GM23338 (cell line): ENCODE data around the gene SNX17. TPM values are rescaled to one million over a fixed set of nuclear protein-coding genes. Genes with fewer than 3 reads are reported as not detected.

Experiments
- ATAC-seq: fragments of 200-7000 bp; cut with Tn5 transposase; 3 replicates; pipeline ENCODE4 v1.9.1; 2020
- DNase-seq: peaks from one replicate; pipeline ENCODE4 v3.0.0-alpha.2; 2015; ENCODE audit warnings: low spot score
- H2AFZ ChIP-seq: fragments of 200-600 bp; sonication (generic); 2 replicates; pipeline ENCODE4 v1.8.0; 2016; ENCODE audit warnings: antibody characterized with exemption, mild to moderate bottlenecking, moderate library complexity
- H3F3A ChIP-seq: fragments of 200-600 bp; sonication (generic); replicated peaks from 2 replicates; pipeline ENCODE4 v1.8.0; 2017; ENCODE audit warnings: antibody characterized with exemption, mixed run types, low read depth
- H3K27ac ChIP-seq: fragments of 200-600 bp; sonication (generic); 2 replicates; pipeline ENCODE4 v1.6.1; 2016; ENCODE audit warnings: low read depth
- H3K27me3 ChIP-seq: fragments of 200-600 bp; sonication (generic); 2 replicates; pipeline ENCODE4 v1.8.0; 2016; ENCODE audit warnings: mild to moderate bottlenecking, mixed run types, moderate library complexity; ENCODE audit not compliant: insufficient read depth
- H3K36me3 ChIP-seq: fragments of 200-600 bp; sonication (generic); 2 replicates; pipeline ENCODE4 v1.8.0; 2016; ENCODE audit warnings: mild to moderate bottlenecking; ENCODE audit not compliant: insufficient read depth
- H3K4me1 ChIP-seq: fragments of 200-600 bp; sonication (generic); 2 replicates; pipeline ENCODE4 v1.8.0; 2016; ENCODE audit warnings: mild to moderate bottlenecking, moderate library complexity; ENCODE audit not compliant: insufficient read depth
- H3K4me2 ChIP-seq: fragments of 200-600 bp; sonication (generic); 2 replicates; pipeline ENCODE4 v1.7.1; 2017; ENCODE audit warnings: mixed run types
- H3K4me3 ChIP-seq: fragments of 200-600 bp; sonication (generic); 2 replicates; pipeline ENCODE4 v1.6.1; 2016; ENCODE audit warnings: mixed run types
- H3K79me2 ChIP-seq: fragments of 200-600 bp; sonication (generic); replicated peaks from 2 replicates; pipeline ENCODE4 v1.8.0; 2017; ENCODE audit warnings: mild to moderate bottlenecking; ENCODE audit not compliant: insufficient read depth
- H3K9me2 ChIP-seq: fragments of 200-600 bp; sonication (generic); 2 replicates; pipeline ENCODE4 v1.8.0; 2017; ENCODE audit not compliant: insufficient read depth
- H4K20me1 ChIP-seq: fragments of 200-600 bp; sonication (generic); replicated peaks from 2 replicates; pipeline ENCODE4 v1.8.0; 2017; ENCODE audit warnings: mild to moderate bottlenecking; ENCODE audit not compliant: insufficient read depth
- H3K27ac Mint-ChIP-seq: 2 replicates; pipeline ENCODE4 v1.8.0; 2020; ENCODE audit warnings: inconsistent platforms, mild to moderate bottlenecking, moderate library complexity, mixed read lengths
- H3K27me3 Mint-ChIP-seq: 3 replicates; pipeline ENCODE4 v1.8.0; 2022; ENCODE audit warnings: low read depth, mild to moderate bottlenecking, moderate library complexity, mixed read lengths, inconsistent platforms; ENCODE audit not compliant: insufficient read depth, poor library complexity
- H3K36me3 Mint-ChIP-seq: 3 replicates; pipeline ENCODE4 v1.8.0; 2021; ENCODE audit warnings: low read depth, mild to moderate bottlenecking, inconsistent platforms, moderate library complexity, mixed read lengths
- H3K4me1 Mint-ChIP-seq: 3 replicates; pipeline ENCODE4 v1.8.0; 2020; ENCODE audit warnings: mild to moderate bottlenecking, inconsistent platforms, mixed read lengths
- H3K4me3 Mint-ChIP-seq: 3 replicates; pipeline ENCODE4 v1.8.0; 2021; ENCODE audit warnings: moderate library complexity, mild to moderate bottlenecking, inconsistent platforms, mixed read lengths
- H3K9me3 Mint-ChIP-seq: 3 replicates; pipeline ENCODE4 v1.8.0; 2020; ENCODE audit warnings: moderate library complexity, mild to moderate bottlenecking, inconsistent platforms, mixed read lengths
- CREB1 ChIP-seq: fragments of 250-450 bp; sonication (Bioruptor Pico); IDR thresholded peaks from 2 replicates; pipeline ENCODE4 v1.5.0; 2020; ENCODE audit warnings: low read depth, mild to moderate bottlenecking, moderate library complexity
- CTCF ChIP-seq, 2 experiments: fragments of 200-600 bp in 1 of 2; sonication (generic) in 1 of 2; conservative IDR thresholded peaks; 2 replicates each; pipeline versions ENCODE4 v1.5.1 to v1.6.1; 2016 to 2017; ENCODE audit warnings: antibody characterized with exemption in 2 of 2, low read depth in 2 of 2, mild to moderate bottlenecking in 2 of 2, moderate library complexity in 1 of 2
- ETS1 ChIP-seq: IDR thresholded peaks from 2 replicates; pipeline ENCODE4 v1.6.1; 2016; ENCODE audit warnings: antibody characterized with exemption
- EZH2 ChIP-seq: fragments of 200-600 bp; sonication (generic); IDR thresholded peaks from one replicate; pipeline ENCODE4 v1.8.0; 2017; ENCODE audit warnings: antibody characterized with exemption, mild to moderate bottlenecking, low read depth; ENCODE audit not compliant: unreplicated experiment
- EZH2phosphoT487 ChIP-seq: fragments of 200-600 bp; sonication (generic); IDR thresholded peaks from one replicate; pipeline ENCODE4 v1.8.1; 2018; ENCODE audit warnings: antibody characterized with exemption; ENCODE audit not compliant: unreplicated experiment
- NANOG ChIP-seq: IDR thresholded peaks from 2 replicates; pipeline ENCODE4 v1.6.1; 2016; ENCODE audit warnings: antibody characterized with exemption, borderline replicate concordance
- POLR2AphosphoS5 ChIP-seq: IDR thresholded peaks from 2 replicates; pipeline ENCODE4 v1.6.1; 2016; ENCODE audit warnings: antibody characterized with exemption, low read depth
- REST ChIP-seq: IDR thresholded peaks from one replicate; pipeline ENCODE4 v1.6.1; 2018; ENCODE audit warnings: antibody characterized with exemption; ENCODE audit not compliant: unreplicated experiment
- ZNF462 ChIP-seq: fragments of 250-450 bp; sonication (Bioruptor Pico); IDR thresholded peaks from 2 replicates; pipeline ENCODE4 v1.5.0; 2020; ENCODE audit warnings: mild to moderate bottlenecking, moderate library complexity
- polyA plus RNA-seq: library from polyadenylated mRNA; unstranded; fragments of >200 nt; fragmentation: Nextera tagmentation; extraction: Ambion mirVana; gene quantifications from 2 replicates; pipeline ENCODE4 v1.2.1, GENCODE V29; 2016
- total RNA-seq: library from RNA; depleted of rRNA; stranded (reverse); fragments of >200 nt; shearing (Covaris generic); gene quantifications from 2 replicates; pipeline ENCODE4 v1.2.3, GENCODE V29; 2014

SNX17 gene
- total and polyA plus RNA-seq, 2 experiments from 2014 or later = 34.0 to 58.0 TPM

GRCh38 chr2:27393225-27393624, 22.8 kb downstream of the SNX17 start:
- TF ChIP-seq EZH2 (no peak), NANOG (no peak), CREB1 (CRISPR knock-in tag) (no peak)
- H3K27me3 ChIP-seq = no peaks in the 10 kb centered on the region
- H3F3A ChIP-seq = no peaks in the 10 kb centered on the region; the same call in 1 of the 2 replicates
- no peaks in the 10 kb centered on the region for H3K9me2 ChIP-seq
- H3K27ac Mint-ChIP-seq = no peak overlapping the region
- H3K4me1 ChIP-seq = no peaks in the 10 kb centered on the region
- ATAC-seq (no peak), DNase-seq (no peak)
- peaks cover 28% of the 10 kb centered on the region for H3K36me3 Mint-ChIP-seq
- H3K27ac ChIP-seq = no peak overlapping the region
- H3K9me3 Mint-ChIP-seq = no peaks in the 10 kb centered on the region
- H3K79me2 ChIP-seq = peaks cover 100% of the 10 kb centered on the region
- peaks cover 72% of the 10 kb centered on the region for H4K20me1 ChIP-seq
- H3K4me2 ChIP-seq = no peak overlapping the region
- no peaks in the 10 kb centered on the region for H3K4me1 Mint-ChIP-seq
- no peak overlapping the region for H3K4me3 Mint-ChIP-seq
- no peak overlapping the region for H2AFZ ChIP-seq
- no peak overlapping the region for H3K4me3 ChIP-seq
- no peaks in the 10 kb centered on the region; the same call in 1 of the 2 replicates for H3K36me3 ChIP-seq
- H3K27me3 Mint-ChIP-seq = no peaks in the 10 kb centered on the region

GRCh38 chr2:27398962-27399361, 28.5 kb downstream of the SNX17 start:
- no peak overlapping the region for H3K27ac Mint-ChIP-seq
- ATAC-seq (no peak), DNase-seq (no peak)
- no peak overlapping the region for H2AFZ ChIP-seq
- peak overlapping the region; percentile 74 for H3K27ac ChIP-seq
- H3K9me3 Mint-ChIP-seq = no peaks in the 10 kb centered on the region
- H3K9me2 ChIP-seq = no peaks in the 10 kb centered on the region
- H3K36me3 Mint-ChIP-seq = peaks cover 19% of the 10 kb centered on the region
- H3K4me3 ChIP-seq = no peak overlapping the region
- no peaks in the 10 kb centered on the region for H3K27me3 ChIP-seq
- H3K4me1 ChIP-seq = no peaks in the 10 kb centered on the region; the same call in 1 of the 2 replicates
- H3K4me3 Mint-ChIP-seq = no peak overlapping the region
- H3K79me2 ChIP-seq = peaks cover 100% of the 10 kb centered on the region
- no peak overlapping the region for H3K4me2 ChIP-seq
- peaks cover 93% of the 10 kb centered on the region for H4K20me1 ChIP-seq
- no peaks in the 10 kb centered on the region for H3K36me3 ChIP-seq
- H3K27me3 Mint-ChIP-seq = peaks cover 4% of the 10 kb centered on the region
- no peaks in the 10 kb centered on the region for H3K4me1 Mint-ChIP-seq
- H3F3A ChIP-seq = no peaks in the 10 kb centered on the region; the same call in 1 of the 2 replicates
- TF ChIP-seq EZH2 (no peak), POLR2AphosphoS5 (no peak), CTCF (conservative IDR thresholded peaks at IDR 0.05; ENCODE audit: low read depth in 2 of 2) (no peak), ETS1 (no peak), EZH2phosphoT487 (no peak), REST (no peak), ZNF462 (CRISPR knock-in tag) (no peak), NANOG (no peak)
